GM10266 (cell line): Measurements from ENCODE around the gene ADCY2.

Experiments
- DNase-seq: peaks from one replicate; pipeline ENCODE4 v3.0.0; 2012; ENCODE audit errors: extremely low spot score
- TF ChIP-seq, protein P1 (sequence below): IDR thresholded peaks from 2 replicates; pipeline ENCODE4 v1.5.1; 2012; ENCODE audit warnings: mild to moderate bottlenecking, low read depth; ENCODE audit not compliant: control insufficient read depth, insufficient read depth; ENCODE audit errors: missing control alignments

Gene ADCY2

DNA sequence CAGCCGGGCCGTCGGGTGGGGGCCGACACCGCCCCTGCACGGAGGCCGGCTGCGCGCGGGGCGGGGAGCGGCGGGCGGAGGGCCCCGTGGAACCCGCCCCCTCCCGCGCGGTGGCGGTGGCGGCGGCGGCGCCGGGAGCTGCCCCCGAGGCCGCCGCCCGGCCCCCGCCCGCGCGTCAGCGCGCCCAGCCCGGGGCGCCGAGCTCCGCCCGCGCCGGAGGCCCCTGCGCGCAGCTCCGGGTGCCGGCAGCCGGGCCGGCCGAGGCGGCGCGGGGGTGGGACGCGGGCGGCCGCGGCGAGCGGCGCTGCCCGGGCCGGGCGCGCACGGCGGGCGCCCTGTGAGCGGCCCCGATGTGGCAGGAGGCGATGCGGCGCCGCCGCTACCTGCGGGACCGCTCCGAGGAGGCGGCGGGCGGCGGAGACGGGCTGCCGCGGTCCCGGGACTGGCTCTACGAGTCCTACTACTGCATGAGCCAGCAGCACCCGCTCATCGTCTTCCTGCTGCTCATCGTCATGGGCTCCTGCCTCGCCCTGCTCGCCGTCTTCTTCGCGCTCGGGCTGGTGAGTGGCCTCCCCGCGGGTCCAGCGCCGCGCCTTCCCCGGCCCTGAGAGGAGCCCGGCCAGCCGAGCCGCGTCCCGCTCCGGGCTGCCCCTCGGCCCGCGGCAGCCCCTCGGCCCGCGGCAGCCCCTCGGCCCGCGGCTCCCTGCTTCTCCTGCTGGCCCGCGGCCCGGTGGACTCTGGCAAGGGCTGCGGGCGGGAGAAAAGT is at the start of gene ADCY2:
TSS of gene ADCY2 (plus strand) at position 192 of the 766 bp plus-strand sequence. CDS start at position 351, 159 bp downstream.
- TF ChIP-seq, protein P1, sequence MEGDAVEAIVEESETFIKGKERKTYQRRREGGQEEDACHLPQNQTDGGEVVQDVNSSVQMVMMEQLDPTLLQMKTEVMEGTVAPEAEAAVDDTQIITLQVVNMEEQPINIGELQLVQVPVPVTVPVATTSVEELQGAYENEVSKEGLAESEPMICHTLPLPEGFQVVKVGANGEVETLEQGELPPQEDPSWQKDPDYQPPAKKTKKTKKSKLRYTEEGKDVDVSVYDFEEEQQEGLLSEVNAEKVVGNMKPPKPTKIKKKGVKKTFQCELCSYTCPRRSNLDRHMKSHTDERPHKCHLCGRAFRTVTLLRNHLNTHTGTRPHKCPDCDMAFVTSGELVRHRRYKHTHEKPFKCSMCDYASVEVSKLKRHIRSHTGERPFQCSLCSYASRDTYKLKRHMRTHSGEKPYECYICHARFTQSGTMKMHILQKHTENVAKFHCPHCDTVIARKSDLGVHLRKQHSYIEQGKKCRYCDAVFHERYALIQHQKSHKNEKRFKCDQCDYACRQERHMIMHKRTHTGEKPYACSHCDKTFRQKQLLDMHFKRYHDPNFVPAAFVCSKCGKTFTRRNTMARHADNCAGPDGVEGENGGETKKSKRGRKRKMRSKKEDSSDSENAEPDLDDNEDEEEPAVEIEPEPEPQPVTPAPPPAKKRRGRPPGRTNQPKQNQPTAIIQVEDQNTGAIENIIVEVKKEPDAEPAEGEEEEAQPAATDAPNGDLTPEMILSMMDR = no peak
- DNase-seq = no peak

DNA sequence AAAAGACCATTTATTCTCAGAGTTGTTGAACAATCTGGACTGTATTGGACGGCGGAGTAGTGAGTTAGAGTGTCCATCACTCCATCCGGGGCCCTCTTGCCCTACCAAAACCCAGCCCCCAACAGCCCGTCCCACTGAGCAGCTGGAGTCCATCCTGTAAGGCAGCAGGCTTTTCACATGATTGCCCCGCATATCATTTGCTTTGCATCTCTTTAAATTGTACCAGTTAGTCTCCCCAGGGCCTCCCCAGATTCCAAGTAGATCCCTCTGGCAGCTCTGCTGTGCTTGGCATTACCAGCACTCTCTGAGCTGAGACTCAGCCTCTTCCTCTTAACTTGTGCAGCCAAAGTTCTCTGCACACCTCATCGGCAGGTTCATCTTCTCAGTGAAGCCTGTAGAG is 48.6 kb upstream of the ADCY2 start:
- DNase-seq = no peak
- TF ChIP-seq, protein P1 = no peak

DNA sequence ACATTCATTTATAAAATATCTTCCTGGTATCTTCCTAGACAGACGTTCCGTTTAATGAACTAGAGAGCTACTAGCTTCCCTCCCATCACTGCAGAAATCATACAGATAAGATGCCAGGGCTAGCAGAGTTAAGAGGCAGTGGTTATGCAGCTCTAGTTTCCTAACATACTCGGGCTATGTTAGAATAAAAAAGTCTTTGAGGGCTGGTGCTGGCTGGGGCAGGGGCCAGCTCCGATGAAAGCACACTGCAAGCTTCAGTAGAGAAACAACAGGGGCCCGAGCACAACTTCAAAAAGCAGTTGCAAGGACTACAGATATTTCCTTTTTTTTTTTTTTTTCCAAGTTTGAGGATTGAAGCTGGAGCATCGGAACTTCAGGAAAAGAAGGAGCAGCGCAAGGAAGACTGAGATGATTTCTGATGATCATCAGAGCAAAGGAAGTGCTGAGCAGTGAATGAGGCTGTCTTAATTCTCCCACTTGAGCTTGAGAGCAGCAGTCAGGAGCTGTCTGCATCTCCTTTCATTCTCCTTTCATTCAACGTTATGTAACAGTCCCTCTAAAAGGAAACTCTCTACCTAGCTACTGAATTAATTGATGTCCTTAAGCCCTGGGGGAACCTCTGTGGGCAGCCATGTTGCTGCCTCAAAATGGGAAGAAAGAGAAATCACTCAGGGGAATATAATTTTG is 47.6 kb upstream of the ADCY2 start:
- TF ChIP-seq, protein P1 = no peak

DNA sequence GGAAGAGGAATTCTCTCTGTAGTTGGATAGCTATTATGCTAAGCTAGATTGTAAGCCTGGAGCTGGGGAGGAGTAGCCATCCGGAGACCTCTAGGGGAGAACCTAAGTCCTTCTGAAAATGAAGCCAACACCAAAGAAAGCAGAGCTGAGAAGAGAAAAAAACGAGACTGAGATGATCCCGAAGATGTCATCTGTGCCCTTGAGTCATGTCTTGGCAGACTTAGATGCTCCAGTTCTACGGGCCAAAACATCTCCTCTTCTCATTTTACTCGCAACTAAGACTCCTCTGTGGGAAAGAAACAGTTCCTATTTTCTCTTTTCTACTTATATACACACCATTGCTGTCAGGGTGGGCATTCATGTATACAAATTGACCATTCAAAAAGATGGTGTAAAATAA is 34.3 kb upstream of the ADCY2 start:
- no peak for DNase-seq
- TF ChIP-seq, protein P1 = no peak

More for the DNA sequence above, 47.6 kb upstream of the ADCY2 start:
- no peak for DNase-seq

DNA sequence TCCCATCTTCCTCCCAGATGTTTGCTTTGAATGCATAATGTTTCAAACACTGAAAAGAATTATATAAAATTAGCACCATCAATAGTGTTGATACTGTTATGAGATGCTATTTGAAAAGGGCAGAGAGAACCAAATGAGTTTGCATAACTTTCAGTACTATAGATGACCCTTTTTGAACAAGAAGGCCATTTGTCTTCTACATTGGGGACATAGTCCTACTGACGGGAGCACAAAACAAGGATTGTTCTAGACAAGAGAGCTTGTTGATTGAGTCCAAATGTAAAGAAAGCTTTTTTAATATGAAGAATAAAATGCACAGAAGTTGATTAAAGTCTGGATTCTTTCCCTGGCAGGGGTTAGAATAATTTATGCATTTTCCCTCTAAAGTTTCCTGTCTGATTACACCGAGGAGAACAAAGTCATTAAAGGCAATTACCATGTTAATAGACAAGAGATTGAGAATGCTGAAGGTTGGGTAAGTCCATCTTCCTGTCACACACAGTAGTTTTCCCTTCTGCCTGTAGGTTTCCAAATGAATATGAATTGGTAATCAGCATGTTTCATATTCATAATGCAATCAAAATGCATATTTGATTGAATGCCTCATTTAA is 32.8 kb upstream of the ADCY2 start:
- no peak for DNase-seq
- TF ChIP-seq, protein P1 = no peak

DNA sequence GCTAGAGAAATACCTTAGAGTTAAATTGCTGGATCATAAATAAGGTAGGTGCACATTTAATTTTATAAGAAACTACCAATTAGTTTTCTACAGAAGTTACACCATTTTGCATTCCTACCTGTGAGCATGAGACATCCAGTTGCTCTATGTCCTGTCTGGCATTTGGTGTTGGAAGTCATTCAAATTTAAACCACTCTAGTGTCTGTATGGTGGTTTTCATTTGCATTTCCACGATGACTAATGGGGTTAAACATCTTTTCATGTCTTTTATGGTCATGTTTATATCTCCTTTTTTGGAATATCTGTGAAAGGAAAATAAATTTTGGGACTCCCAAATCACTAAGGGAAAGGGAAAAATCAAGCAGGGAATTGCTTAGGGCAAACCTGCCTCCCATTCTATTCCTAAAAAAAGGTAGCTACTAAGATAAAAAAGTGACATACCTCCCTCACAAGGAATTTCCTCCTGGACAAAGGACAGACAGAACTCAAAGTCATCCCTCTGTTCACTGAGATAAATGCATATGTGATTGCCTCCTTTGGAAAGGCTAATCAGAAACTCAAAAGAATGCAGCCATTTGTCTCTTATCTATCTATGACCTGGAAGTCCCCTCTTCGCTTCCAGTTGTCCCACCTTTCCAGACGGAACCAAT is 31.6 kb upstream of the ADCY2 start:
- no peak for DNase-seq
- TF ChIP-seq, protein P1 = no peak

DNA sequence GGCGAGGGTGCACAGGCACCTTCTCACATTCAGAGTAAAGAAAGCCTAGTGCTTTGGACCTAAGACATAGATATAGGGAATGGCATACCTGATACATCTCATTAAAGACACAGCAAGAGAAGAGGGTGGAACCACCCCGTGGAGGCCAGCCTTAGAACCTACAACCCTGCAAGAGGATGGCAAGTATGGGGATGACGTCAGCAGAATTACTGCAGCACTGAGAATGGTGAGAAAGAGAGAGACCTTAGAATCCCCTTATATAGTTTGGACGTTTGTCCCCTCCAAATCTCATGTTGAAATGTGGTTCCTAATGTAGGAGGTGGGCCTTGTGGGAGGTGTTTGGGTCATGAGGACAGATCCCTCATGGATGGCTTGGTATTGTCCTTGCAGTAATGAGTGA is 28.2 kb upstream of the ADCY2 start:
- TF ChIP-seq, protein P1 = no peak
- no peak for DNase-seq
